ENCODE results near the gene EHF.

- TF ChIP-seq, protein P1, sequence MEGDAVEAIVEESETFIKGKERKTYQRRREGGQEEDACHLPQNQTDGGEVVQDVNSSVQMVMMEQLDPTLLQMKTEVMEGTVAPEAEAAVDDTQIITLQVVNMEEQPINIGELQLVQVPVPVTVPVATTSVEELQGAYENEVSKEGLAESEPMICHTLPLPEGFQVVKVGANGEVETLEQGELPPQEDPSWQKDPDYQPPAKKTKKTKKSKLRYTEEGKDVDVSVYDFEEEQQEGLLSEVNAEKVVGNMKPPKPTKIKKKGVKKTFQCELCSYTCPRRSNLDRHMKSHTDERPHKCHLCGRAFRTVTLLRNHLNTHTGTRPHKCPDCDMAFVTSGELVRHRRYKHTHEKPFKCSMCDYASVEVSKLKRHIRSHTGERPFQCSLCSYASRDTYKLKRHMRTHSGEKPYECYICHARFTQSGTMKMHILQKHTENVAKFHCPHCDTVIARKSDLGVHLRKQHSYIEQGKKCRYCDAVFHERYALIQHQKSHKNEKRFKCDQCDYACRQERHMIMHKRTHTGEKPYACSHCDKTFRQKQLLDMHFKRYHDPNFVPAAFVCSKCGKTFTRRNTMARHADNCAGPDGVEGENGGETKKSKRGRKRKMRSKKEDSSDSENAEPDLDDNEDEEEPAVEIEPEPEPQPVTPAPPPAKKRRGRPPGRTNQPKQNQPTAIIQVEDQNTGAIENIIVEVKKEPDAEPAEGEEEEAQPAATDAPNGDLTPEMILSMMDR (IDR thresholded peaks at IDR 0.05; ENCODE audit: insufficient read depth, low read depth, low read length) = no peak
- TF ChIP-seq EZH2 (IDR thresholded peaks at IDR 0.05; ENCODE audit: insufficient read depth, low read length) = no peak
Measured at GRCh38 chr11:34643846-34644245, 23.0 kb downstream of the EHF start.
